HL-60 (cell line): ENCODE results near the gene NUF2.

ENCODE experiments used
- DNase-seq, 2 experiments: peaks; one replicate each; pipeline ENCODE4 v3.0.0-alpha.2; 2010 to 2020; ENCODE audit warnings: low read depth in 1 of 2, low spot score in 1 of 2
- H3K27ac ChIP-seq: fragments of 250-450 bp; sonication (Bioruptor Pico); replicated peaks from 2 replicates; pipeline ENCODE4 v1.5.1; 2020; ENCODE audit warnings: mild to moderate bottlenecking, moderate library complexity
- H3K27me3 ChIP-seq: fragments of 250-450 bp; sonication (Bioruptor Pico); 2 replicates; pipeline ENCODE4 v1.5.1; 2021; ENCODE audit warnings: mild to moderate bottlenecking, moderate library complexity; ENCODE audit not compliant: insufficient read depth, poor library complexity, severe bottlenecking
- H3K4me3 ChIP-seq: replicated peaks from 2 replicates; pipeline ENCODE4 v1.5.1; 2011; ENCODE audit warnings: mild to moderate bottlenecking, control low read depth, low read length; ENCODE audit not compliant: insufficient read depth
- CTCF ChIP-seq: IDR thresholded peaks from one replicate; pipeline ENCODE4 v1.5.1; 2011; ENCODE audit warnings: low read length, control low read depth, inconsistent platforms; ENCODE audit not compliant: insufficient read depth
- GABPA ChIP-seq: IDR thresholded peaks from 2 replicates; pipeline ENCODE4 v1.6.1; 2012; ENCODE audit warnings: low read depth
- POLR2AphosphoS5 ChIP-seq: IDR thresholded peaks from 2 replicates; pipeline ENCODE4 v1.6.1; 2012; ENCODE audit warnings: low read depth
- REST ChIP-seq: IDR thresholded peaks from 2 replicates; pipeline ENCODE4 v1.6.1; 2012; ENCODE audit warnings: low read depth; ENCODE audit not compliant: insufficient replicate concordance
- SPI1 ChIP-seq: IDR thresholded peaks from 2 replicates; pipeline ENCODE4 v1.6.1; 2012; ENCODE audit warnings: low read depth, mild to moderate bottlenecking, borderline replicate concordance

The NUF2 gene

GRCh38 chr1:163366555-163366954 is 44.8 kb downstream of the NUF2 start:
- no peak for DNase-seq
- no peak overlapping the region for H3K27ac ChIP-seq
- peaks cover 2% of the 10 kb centered on the region for H3K27me3 ChIP-seq
- TF ChIP-seq REST (no peak), POLR2AphosphoS5 (no peak), CTCF (no peak), GABPA (no peak), SPI1 (no peak)
- H3K4me3 ChIP-seq: no peak overlapping the region

GRCh38 chr1:163367721-163368120 is 46.0 kb downstream of the NUF2 start:
- TF ChIP-seq SPI1 (no peak), GABPA (no peak), CTCF (no peak), REST (no peak), POLR2AphosphoS5 (no peak)
- Histone ChIP-seq H3K27me3 (peaks cover 2% of the 10 kb centered on the region), H3K27ac (no peak overlapping the region), H3K4me3 (no peak overlapping the region)
- no peak for DNase-seq

DNA sequence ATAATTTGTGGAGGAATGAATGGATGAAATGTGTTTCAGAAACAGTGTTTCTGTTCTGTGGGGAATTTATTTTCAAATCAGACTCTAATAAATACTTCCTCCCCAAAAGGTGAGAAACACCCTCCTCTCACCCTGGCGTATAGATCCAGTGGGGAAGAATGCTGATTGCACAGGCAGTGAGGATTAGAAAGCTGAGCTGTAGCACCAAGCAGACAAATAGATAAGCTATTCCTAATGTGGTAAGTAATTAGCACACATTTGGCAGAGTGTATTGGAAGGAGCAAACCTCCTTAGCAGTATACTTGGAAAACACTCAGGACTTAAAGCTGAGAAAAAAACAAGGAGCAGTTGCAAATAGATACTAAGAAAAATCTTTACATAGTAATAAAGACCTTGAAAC is 50.8 kb downstream of the NUF2 start:
- Histone ChIP-seq H3K27ac (no peak overlapping the region), H3K4me3 (no peak overlapping the region), H3K27me3 (peaks cover 2% of the 10 kb centered on the region)
- DNase-seq: no peak
- TF ChIP-seq POLR2AphosphoS5 (no peak), SPI1 (no peak), REST (no peak), GABPA (no peak)

GRCh38 chr1:163378554-163378953 is 56.8 kb downstream of the NUF2 start:
- H3K4me3 ChIP-seq: no peak overlapping the region
- DNase-seq: no peak
- TF ChIP-seq CTCF: no peak
- H3K27me3 ChIP-seq: peaks cover 2% of the 10 kb centered on the region
- no peak overlapping the region for H3K27ac ChIP-seq
